ENCODE data around the gene SNX21.
"Not testable (repeated sequence)": the region's sequence is repeated elsewhere in the genome, so short reads cannot be mapped to it uniquely, and the experiment has no call there.

The SNX21 gene

DNA sequence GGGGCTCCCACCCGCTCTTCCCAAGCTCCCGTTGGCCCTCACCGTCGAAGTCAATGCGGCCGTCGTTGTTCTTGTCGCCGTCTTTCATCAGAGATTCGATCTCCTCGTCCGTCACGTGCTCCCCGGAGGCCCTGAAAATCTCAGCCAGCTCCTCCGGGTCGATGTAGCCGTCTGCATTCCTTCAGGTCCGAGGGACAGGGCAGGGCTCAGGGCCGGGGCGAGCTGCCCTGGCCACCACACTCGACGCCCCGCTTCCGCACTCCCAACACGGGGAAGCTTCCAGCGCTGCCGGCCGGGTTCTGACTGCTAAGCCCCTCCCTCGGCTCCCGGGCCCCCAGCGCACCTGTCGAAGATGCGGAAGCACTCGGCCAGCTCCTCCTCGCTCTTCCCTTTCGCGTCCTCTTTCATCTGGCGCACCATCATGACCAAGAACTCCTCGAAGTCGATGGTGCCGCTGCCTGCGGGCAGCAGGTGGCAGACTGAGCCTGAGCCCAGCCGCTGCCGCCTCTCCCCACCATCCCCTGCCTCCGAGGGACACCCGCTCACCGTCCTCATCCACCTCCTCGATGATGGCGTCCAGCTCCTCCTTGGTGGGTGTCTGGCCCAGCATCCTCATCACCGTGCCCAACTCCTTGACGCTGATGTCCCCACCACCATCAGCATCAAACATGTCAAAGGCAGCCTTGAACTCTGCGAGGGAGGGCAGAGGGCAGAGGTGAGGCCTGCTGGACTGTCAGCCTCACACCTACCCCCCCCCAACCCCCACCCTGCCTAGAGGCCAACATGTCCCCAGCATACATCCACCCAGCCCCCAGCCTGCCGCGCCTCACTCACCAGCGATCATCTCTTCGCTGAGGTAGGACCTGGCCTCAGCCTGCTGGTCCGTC lies 9.4 kb upstream of the SNX21 start:
- DNase-seq: peak; percentile 48

DNA sequence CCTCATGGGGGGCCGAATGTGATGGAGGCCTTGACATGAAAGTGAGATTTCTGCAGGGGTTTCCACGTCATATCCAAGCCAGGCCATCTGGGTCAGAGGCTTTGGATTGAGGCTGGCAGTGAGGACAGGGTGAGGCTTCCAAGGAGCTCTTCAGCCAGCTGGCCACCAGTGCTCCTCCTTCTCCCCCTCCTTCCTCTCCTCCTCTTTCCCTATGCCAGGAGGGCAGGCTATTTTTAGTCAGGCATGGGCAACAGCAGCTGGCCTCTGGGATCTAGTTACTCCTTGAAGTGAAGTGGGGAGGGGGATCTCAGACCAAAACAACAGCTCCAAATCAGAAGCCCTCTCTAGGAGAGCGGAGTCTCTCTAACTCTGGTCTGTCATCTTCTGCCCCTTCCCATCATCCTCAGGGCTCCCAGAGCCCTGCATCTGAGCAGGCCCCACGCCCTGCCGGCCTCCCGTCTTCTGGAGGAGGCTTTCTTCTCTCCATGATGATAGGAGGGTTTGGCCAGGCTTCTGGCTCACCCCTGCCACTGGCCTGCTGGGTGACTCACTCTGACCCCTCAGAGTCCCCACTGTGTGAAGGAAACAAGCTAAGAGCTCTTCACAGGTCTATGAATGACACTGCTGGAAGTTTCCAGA lies 7.1 kb upstream of the SNX21 start:
- DNase-seq: no peak

DNA sequence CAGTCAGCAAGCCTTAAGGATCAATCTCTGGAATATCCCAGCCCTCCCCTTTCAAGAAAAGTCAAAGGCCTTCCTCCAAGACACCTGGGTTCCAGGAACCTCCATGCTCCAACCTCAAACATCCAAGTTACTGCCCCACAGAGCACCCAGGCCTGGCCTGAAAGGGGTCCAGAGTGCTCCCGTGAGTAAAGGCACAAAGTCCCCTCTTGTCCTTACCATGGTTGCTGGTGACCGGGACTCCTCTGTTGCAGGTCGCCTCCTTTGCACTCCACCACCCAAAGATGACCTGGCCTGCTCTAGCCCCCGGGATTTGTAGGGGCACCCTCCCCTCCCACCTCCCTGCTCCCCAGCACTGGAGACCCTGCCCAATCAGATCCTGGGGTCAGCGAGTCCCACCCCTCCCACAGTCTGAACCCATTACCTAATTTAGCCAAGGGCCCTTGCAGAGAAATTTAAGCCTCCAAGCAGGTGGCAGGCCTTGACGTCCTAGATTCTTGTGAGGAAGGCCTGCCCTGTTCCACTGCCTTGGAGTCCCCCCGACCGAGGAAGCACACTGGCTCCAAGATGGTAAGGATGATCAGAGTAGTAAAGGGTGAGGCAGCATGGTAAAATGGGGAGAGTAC lies 6.5 kb upstream of the SNX21 start, which contains the start of gene TNNC2:
TSS of gene TNNC2 (minus strand) at position 283 of the 623 bp plus-strand sequence. CDS start at position 219, 64 bp downstream.
- no peak for DNase-seq

DNA sequence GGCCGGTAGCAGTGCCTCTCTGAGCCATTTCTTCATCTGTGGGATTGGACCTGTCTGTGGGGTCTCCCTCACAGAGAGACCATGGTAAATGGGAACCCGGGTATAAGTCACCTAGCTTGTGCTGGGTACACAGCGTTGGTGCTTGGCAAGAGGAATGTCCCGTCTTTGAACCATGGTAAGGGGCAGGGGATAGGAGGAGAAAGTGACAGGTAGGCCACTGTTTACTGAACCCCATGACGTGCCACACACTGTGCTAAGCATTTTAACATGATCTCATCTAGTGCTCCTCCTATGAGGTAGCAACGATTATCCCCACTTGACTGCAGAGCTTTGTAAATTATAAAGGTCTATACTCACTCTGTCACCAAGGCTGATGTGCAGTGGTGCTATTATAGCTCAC lies 5.9 kb upstream of the SNX21 start:
- no peak for DNase-seq

DNA sequence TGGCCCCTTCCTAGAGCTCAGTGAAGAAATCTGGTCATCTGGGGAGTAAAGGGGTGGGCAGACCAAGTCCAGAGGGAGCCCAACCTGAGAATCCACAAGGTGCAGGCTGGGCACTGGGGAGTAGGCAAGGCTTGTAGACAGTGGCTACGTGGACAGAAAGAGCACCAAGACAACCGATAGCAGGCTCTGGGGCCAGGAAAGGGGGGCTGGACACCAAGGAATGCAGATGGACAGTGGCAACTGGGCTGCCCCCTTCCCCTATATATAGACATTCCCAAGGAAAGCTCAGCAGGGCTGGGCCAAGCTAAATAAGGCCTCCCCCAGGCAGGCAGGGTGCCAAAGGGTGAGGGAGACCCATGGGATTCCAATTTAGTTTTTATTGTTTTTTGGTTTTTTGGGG lies 5.0 kb upstream of the SNX21 start:
- no peak for DNase-seq

DNA sequence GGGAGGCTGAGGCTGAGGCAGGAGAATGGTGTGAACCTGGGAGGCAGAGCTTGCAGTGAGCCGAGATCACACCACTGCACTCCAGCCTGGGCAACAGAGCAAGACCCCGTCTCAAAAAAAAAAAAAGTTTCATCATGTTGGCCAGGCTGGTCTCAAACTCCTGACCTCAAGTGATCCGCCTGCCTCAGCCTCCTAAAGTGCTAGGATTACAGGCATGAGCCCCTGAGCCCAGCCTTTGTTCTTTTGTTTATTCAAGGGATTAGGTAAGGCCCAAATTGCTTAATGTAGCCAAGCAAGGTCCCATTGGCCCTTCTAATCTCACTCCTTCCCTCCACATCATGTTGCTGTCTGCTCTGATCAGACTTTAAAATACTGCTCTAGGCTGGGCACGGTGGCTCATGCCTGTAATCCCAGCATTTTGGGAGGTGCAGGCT lies 3.9 kb upstream of the SNX21 start:
- DNase-seq: not testable (repeated sequence)

DNA sequence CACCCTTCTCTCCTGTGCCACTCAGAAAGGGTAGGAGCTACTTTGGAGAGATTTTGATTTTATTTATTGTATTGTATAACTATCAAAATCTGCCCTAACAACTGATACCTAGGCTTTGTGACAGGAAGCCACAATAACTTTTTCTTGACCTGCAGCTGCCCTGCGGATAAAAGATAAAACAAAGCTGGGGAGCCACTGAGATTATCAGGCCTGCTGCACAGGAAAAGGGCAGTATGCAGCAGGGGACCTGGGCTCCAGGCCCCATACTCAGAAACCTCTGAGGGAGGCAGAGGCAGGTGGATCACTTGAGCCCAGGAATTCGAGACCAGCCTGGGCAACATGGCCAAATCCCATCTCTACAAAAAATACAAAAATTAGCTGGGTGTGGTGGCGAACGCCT lies 980 bp upstream of the SNX21 start:
- no peak for DNase-seq

DNA sequence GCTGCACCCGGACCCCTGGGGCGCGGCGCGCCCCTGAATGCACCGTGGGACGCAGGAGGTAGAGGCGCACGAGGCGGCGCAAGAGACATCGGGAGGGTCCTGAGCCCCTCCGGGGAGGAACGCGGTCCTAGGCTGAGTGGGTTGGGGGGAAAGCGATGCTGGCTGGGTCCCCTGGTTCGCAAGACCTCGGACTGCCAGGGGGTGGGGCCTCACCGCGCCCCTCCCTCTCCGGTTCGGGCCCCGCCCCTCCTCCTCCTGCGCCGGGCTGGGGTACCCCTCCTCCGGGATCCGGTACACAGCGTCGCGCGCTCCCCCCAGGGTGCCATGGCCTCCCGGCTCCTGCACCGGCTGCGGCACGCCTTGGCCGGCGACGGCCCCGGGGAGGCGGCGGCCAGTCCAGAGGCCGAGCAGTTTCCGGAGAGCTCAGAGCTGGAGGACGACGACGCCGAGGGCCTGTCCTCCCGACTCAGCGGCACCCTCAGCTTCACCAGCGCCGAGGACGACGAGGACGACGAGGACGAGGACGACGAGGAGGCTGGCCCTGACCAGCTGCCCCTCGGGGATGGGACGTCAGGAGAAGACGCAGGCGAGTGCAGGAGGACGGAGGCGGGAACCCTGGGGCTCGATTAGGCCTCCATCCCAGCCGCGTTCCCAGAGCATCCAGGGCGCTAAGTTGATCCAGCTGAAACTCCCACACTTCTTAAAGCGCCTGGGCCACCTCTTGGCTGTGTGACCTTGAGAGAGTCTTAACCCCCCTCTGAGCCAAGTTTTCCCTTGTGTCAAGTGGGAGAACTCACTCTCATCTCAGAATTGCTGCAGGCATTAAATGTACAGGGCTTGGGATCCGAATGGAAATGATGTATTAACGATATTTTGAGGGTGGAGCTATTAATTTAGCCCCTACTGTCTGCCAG lies 541 bp downstream of the SNX21 start:
- peak; percentile 64 for DNase-seq

DNA sequence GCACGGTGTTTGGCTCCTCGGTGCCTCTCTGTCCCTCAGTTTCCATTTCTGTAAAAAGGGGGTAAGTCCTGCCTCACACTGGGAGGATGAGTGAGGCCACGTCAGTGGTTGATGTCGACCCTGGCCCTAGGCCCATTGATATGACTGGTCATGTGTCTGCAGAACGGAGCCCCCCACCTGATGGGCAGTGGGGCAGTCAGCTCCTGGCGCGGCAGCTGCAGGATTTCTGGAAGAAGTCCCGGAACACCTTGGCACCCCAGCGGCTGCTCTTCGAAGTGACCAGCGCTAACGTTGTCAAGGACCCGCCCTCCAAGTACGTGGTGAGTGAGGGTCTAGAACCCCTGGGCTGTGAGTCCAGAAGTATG lies 1.2 kb downstream of the SNX21 start:
- DNase-seq: no peak

DNA sequence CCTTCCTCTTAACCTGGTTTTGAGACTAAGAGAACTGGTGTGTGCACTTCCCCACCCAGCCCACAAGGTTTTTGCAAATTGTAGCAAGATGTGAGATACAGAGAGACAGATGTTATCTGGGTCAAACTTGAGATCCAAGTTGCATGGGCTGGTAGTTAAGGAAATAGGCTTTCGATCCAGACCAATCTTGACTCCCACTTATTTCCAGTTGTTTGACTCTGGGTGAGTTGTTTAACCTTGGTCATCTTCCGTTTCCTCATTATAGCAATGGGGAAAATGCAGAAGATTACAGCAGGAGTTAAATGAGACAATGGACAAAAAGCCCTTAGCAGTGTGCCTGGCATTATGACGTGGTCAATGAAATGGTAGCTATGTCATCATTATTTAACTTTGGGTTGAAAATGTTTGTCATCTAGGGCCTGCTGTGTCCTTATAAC lies 1.7 kb downstream of the SNX21 start:
- no peak for DNase-seq

DNA sequence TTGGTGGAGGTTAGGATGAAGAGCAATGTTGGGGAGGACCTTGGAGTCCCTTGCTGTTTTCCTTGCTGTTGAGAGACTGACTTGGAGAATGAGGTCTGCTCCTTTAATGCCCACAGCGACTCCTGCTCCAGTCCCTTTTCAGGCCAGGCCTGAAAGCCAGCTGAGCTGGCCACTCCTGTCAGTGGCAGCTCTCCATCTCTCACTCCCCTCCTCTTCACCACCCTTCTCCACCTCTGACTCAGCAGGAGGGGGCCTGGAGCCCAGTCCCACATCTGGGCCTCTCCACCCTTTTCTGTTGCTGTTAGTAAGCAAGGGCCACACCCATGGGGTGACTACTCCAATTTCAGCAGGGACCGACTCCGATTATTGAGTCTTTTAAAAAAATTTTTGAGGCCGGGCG lies 2.2 kb downstream of the SNX21 start:
- no peak for DNase-seq

DNA sequence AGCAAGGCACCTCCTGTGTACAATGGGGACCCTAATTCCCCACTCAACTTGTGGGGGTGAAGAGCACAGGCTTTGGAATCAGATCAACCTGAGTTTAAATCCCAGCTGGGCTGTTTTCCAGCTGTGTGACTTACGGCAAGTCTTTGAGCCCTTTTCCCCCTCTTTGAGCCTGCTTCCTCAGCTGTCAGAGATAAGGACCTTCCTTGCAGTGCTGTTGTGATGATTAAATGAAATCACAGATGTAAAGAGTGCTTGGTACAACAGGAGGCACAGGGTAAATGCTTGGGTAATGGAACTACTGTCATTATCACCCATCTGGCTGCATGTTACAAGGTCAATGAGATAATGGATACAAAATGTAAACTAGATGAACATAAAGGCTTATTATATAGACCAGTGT lies 3.2 kb downstream of the SNX21 start:
- DNase-seq: no peak

DNA sequence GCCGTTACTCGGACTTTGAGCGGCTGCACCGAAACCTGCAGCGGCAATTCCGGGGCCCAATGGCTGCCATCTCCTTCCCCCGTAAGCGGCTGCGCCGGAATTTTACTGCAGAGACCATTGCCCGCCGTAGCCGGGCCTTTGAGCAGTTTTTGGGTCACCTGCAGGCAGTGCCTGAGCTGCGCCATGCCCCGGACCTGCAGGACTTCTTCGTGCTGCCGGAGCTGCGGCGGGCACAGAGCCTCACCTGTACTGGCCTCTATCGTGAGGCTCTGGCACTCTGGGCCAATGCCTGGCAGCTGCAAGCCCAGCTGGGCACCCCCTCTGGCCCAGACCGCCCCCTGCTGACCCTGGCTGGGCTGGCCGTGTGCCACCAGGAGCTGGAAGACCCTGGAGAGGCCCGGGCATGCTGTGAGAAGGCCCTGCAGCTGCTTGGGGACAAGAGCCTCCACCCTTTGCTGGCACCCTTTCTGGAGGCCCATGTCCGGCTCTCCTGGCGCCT lies 7.2 kb downstream of the SNX21 start:
- no peak for DNase-seq

DNA sequence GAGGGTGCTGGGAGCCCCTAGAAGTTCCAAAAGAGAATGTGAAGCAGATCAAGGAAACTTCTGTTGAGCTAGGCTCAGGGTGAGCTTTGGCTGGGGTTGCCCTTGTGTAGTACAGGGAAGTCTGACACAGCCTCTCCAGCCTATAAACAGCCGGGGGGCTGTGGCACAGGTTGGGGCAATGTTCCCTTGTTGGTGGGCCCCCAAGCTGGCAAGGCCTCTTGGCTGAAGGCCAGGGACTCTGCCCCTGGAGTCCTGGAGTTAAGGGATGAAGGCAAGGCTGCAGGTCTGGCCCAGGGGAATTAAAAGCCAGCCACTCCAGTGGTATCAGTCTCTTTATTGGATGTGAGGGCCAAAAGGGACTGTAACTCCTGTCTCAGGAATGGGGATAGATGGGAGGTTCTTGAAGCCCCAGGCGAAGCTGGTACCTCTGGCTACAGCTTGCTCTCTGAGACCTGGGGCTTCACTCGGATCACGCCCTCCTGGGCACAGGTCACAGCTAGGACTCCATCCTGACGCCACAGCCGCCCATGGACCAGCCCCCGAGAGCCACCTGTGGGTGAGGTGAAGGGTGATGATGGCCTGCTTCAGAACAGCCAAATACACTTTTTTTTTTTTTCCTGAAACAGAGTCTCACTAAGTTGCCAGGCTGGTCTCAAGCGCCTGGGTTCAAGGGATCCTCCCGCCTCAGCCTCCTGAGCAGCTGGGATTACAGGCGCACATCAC lies 8.0 kb downstream of the SNX21 start:
- DNase-seq: no peak

DNA sequence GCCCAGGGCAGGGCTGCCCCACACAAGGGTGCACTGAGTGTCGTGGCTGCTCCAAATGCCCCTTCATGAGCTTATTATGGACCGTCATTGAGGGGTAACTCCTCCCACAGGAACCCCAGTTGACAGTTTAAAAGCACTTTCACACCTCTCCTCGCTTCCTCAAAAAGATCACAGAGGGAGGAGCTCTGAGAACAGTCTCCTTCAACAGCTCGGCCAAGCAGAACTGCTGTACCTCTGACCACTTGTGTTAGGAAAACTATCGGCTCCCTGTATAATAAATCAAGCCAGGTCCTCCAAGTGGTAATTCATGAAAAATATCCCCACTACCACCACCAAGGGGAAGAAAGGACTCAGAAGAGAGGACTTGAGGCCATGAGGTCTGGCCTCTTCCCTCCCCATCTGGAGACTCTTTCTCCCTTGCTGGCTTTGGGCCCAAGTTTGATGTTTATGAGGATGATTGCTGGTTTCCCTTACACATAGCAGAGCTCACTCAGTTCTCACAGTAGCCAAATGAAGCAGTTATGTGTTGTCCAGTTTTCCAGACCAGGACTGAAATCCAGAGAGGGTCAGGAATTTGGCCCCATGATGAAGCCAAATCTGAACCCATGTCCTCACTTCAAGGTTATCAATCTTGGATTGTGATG lies 8.7 kb downstream of the SNX21 start:
- DNase-seq: no peak

DNA sequence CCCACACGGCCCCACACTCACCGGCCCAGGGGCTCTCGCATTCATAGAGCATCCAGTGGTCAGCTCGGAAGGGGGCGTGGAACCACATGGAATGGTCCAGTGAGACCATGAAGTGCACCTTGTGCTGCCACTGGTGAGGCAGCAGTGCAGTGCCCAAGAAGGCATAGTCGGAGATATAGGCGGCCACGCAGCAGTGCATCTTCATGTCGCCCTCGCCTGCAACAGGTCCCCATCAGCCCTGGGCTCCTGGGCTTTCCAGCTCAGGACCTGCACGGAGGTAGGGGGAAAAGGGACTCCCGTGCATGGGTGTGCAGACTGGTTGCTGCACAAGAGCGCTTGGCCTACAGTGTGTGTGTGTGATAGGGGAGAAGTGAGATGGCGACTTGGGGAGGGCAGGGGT lies 9.9 kb downstream of the SNX21 start:
- DNase-seq: no peak

DNA sequence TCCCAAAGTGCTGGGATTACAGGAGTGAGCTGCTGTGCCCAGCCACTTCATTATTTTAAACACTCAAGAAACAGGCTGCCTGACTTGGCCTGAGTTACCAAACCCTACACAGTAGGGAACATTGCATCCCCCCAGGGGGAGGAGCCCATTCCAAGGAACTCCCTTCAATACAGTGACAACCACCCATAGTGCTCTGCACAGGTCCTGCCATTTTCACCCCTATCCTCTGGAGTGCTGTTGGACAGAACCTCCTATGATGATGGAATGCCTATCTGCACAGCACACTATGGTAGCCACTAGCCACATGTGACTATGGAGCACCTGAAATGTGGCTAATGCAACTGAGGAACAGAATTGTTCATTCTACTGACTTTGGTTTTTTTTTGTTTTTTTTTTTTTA lies 11.9 kb downstream of the SNX21 start:
- DNase-seq: no peak

DNA sequence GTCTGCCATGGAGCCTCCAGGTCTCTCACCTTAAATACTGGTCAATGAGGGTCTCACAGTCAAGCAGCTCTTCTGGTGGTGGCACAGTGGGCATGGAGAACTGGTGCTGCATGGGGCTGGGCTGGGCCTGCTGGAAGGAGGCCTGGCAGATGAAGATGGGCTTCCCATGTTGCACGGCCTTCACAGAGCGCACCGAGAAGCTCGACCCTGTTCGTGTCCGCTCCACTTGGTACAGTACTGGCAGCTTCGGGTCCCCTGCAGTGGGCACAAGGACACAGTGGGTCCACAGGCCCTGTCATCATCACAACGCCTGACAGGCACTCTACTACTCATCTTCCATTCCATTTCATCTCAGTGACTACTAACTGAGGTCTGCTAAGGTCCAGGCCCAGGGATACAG lies 14.8 kb downstream of the SNX21 start:
- DNase-seq: no peak

DNA sequence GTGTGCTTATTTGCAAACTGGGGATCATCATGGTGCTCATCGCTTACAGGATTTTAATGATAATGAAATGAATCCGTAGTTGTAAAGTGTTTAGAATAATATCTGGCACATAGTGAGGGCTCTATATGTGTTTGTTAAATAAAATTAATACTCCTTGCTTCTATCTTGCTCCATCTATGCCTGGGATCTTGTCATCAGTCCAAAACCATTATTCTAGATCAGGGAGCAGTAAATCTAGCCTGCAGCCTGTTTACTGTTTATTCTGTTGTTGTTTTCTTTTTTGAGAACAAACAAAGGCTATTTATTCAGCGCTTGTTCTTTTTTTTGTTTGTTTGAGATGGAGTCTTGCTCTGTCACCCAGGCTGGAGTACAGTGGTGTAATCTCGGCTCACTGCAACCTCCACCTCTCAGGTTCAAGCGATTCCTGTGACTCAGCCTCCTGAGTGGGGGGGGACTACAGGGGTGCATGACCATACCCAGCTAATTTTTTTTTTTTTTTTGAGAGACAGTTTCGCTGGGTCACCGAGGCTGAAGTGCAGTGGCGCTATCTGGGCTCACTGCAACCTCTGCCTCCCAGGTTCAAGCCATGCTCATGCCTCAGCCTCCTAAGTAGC lies 15.5 kb downstream of the SNX21 start:
- no peak for DNase-seq

DNA sequence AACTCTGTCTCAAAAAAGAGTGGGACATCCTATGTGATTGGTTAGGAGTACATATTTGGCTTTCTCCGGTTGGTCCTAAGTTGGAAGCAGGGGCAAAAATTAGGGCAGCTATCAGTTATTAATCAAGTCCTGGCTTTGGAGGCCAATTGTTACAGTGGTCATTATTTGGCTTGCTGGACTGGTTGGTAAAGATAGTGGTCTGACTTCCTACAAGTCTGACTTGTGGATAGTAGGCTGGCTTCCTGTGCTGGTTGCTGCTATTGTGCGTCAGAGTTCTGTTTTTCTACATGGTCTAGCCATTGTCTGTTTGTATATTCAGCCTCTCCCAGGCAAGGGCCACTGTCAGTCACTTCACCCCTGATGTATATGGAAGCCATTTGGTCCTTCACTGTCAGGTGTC lies 16.6 kb downstream of the SNX21 start:
- DNase-seq: no peak

DNA sequence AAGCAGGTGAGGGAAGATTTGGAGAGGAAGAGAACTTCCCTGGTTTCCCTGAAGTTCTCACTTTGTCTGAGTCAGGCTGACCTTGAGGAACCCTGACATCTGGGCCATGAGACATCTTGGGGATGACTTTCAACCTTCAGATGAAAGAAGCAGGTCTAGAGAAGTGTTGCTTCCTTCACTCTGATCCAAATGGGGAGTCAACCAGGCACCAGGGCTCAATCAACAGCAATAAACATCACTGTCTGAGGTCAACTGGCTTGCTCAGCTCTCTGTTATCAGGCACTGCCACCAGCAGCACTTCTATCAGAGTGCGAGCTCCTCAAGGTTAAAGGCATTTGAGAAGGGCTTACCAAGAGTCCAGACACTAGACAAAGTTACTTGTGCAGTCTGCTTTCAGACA lies 17.3 kb downstream of the SNX21 start:
- no peak for DNase-seq
